Glutamatergic neuron (in vitro differentiated cells): ENCODE data around the gene RIPOR3. TPM values are rescaled to one million over a fixed set of nuclear protein-coding genes. Genes with fewer than 3 reads are reported as not detected.

Experiments used
- DNase-seq: peaks from one replicate; pipeline ENCODE4 v3.0.0; 2022
- H3K27ac Mint-ChIP-seq: one replicate; pipeline ENCODE4 v1.8.0; 2020; ENCODE audit warnings: mild to moderate bottlenecking, mixed read lengths, inconsistent platforms; ENCODE audit not compliant: unreplicated experiment
- H3K27me3 Mint-ChIP-seq: one replicate; pipeline ENCODE4 v1.8.0; 2020; ENCODE audit warnings: mild to moderate bottlenecking, moderate library complexity, mixed read lengths, inconsistent platforms; ENCODE audit not compliant: unreplicated experiment
- H3K36me3 Mint-ChIP-seq: one replicate; pipeline ENCODE4 v1.8.0; 2020; ENCODE audit warnings: mild to moderate bottlenecking, mixed read lengths, inconsistent platforms; ENCODE audit not compliant: unreplicated experiment
- H3K4me1 Mint-ChIP-seq: one replicate; pipeline ENCODE4 v1.8.0; 2020; ENCODE audit warnings: mild to moderate bottlenecking, low read depth, mixed read lengths, inconsistent platforms; ENCODE audit not compliant: unreplicated experiment
- H3K4me3 Mint-ChIP-seq: one replicate; pipeline ENCODE4 v1.8.0; 2020; ENCODE audit warnings: mild to moderate bottlenecking, mixed read lengths, inconsistent platforms; ENCODE audit not compliant: unreplicated experiment
- H3K9me3 Mint-ChIP-seq: one replicate; pipeline ENCODE4 v1.8.0; 2020; ENCODE audit warnings: mild to moderate bottlenecking, moderate library complexity, mixed read lengths, inconsistent platforms; ENCODE audit not compliant: unreplicated experiment
- CTCF ChIP-seq: fragments of 200-600 bp; sonication (generic); IDR thresholded peaks from one replicate; pipeline ENCODE4 v1.5.0; 2021; ENCODE audit not compliant: partially characterized antibody, unreplicated experiment
- total RNA-seq: library from RNA; stranded (reverse); fragmentation: NEBNext Ultra II Directional; extraction: Animal tissue kit (Norgen Biotek cat#: 25700); gene quantifications from one replicate; pipeline ENCODE4 v1.2.1, GENCODE V29; 2021; ENCODE audit not compliant: unreplicated experiment

Gene RIPOR3
- total RNA-seq, 1 donor from 2014 or later, result not detected

- Mint-ChIP-seq H3K27ac (no peak overlapping the region), H3K4me1 (no peaks in the 10 kb centered on the region), H3K27me3 (peaks cover 6% of the 10 kb centered on the region), H3K9me3 (peaks cover 3% of the 10 kb centered on the region), H3K36me3 (no peaks in the 10 kb centered on the region), H3K4me3 (no peak overlapping the region)
- DNase-seq, result no peak
- no peak for TF ChIP-seq CTCF
Observed at GRCh38 chr20:50587291-50587961, 103.9 kb downstream of the RIPOR3 start.

GRCh38 chr20:50586531-50587232 is 104.7 kb downstream of the RIPOR3 start:
- no peaks in the 10 kb centered on the region for H3K9me3 Mint-ChIP-seq
- no peak for DNase-seq
- TF ChIP-seq CTCF, result no peak
- H3K4me3 Mint-ChIP-seq, result no peak overlapping the region
- no peaks in the 10 kb centered on the region for H3K36me3 Mint-ChIP-seq
- no peak overlapping the region for H3K27ac Mint-ChIP-seq
- no peaks in the 10 kb centered on the region for H3K4me1 Mint-ChIP-seq
- peaks cover 6% of the 10 kb centered on the region for H3K27me3 Mint-ChIP-seq

GRCh38 chr20:50585678-50586077 is 105.7 kb downstream of the RIPOR3 start:
- no peaks in the 10 kb centered on the region for H3K36me3 Mint-ChIP-seq
- DNase-seq, result no peak
- H3K9me3 Mint-ChIP-seq, result no peaks in the 10 kb centered on the region
- TF ChIP-seq CTCF, result no peak
- no peak overlapping the region for H3K27ac Mint-ChIP-seq
- peaks cover 6% of the 10 kb centered on the region for H3K27me3 Mint-ChIP-seq
- H3K4me3 Mint-ChIP-seq, result no peak overlapping the region
- H3K4me1 Mint-ChIP-seq, result no peaks in the 10 kb centered on the region

- DNase-seq, result no peak
- no peak overlapping the region for H3K27ac Mint-ChIP-seq
Observed at GRCh38 chr20:50585214-50585613, 106.1 kb downstream of the RIPOR3 start.

More at GRCh38 chr20:50585214-50585613, 106.1 kb downstream of the RIPOR3 start:
- Mint-ChIP-seq H3K36me3 (no peaks in the 10 kb centered on the region), H3K4me1 (no peaks in the 10 kb centered on the region), H3K27me3 (peaks cover 9% of the 10 kb centered on the region), H3K9me3 (no peaks in the 10 kb centered on the region), H3K4me3 (no peak overlapping the region)
- no peak for TF ChIP-seq CTCF
